ENCODE measurements around the gene ENC1.

- TF ChIP-seq CTCF (IDR thresholded peaks at IDR 0.05; ENCODE audit: insufficient read depth, low read depth, low read length) = no peak
- TF ChIP-seq EZH2 (IDR thresholded peaks at IDR 0.05; ENCODE audit: insufficient read depth, low read length) = no peak
Measured at GRCh38 chr5:74670396-74671038, 30.0 kb upstream of the ENC1 start.
